ENCODE measurements around the gene NXPH4.

The NXPH4 gene

DNA sequence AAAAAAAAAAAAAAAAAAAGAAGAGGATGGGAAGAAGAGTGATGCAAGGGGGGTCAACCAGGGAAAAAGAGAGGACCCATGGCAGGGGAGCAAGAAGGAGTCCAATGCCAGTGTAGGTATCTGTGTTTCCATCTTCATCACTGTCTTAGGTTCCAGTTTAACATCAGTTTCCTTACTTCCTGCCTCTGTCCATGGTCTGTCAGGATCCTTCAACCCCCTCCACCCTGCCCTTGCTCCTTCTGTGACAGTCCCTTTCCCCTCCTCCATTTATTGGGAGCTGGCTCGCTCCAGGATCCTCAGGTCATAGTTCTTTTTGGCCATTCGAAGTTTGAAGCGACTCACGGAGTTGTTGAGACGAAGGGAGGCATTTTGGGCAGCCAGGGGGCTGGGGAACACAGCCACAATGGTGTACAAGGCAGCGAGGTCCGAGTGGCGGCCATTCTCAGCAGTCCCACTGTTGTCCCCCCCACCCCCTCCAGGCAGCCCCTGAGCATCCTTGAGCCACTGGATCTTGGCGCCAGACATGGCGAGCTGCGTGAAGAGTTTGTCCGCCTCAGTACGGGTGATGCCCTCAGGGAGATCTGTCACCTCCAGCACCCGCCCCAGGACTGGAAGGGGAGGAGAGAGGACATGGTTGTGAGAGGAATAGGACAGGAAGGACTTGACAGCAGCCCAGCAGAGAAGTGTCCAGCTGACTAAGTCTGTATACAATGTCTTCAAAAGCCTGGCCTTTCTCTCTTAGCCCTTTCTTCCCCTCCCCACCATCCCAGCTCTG lies 38.1 kb downstream of the NXPH4 start:
- H4K91ac ChIP-seq (ENCODE audit: low read depth, low read length): no peak overlapping the region
- H2BK12ac ChIP-seq (ENCODE audit: low read length): no peak overlapping the region
- no peaks in the 10 kb centered on the region for H3K79me2 ChIP-seq (ENCODE audit: control insufficient read depth, insufficient read depth, low read length, poor library complexity)
- no peak overlapping the region for H3K4ac ChIP-seq (ENCODE audit: low read depth, low read length)
- H3K9me3 ChIP-seq (ENCODE audit: insufficient read depth, low read depth, low read length): no peaks in the 10 kb centered on the region
- H3K14ac ChIP-seq (ENCODE audit: low read length): no peak overlapping the region
- peak; percentile 44 to 67 for DNase-seq
- peaks cover 19 to 24% of the 10 kb centered on the region in 2 experiments for H3K36me3 ChIP-seq (ENCODE audit: control insufficient read depth in 1 of 2, insufficient read depth in 2 of 2, low read length in 2 of 2)
- H3K4me2 ChIP-seq (ENCODE audit: low read length): no peak overlapping the region
- H3K4me3 ChIP-seq (ENCODE audit: low read depth, low read length): no peak overlapping the region
- no CpG with 5 or more reads among the region's 14 CpGs for WGBS (ENCODE audit: extremely low coverage, insufficient coverage, insufficient read length)
- no peaks in the 10 kb centered on the region for H3K27me3 ChIP-seq (ENCODE audit: insufficient read depth, low read length)
- no peak overlapping the region for H3K9ac ChIP-seq (ENCODE audit: low read length)
- no peak overlapping the region for H3K27ac ChIP-seq (ENCODE audit: low read depth, low read length)
- H3K23ac ChIP-seq (ENCODE audit: low read length): no peak overlapping the region
- no peak overlapping the region for H3K18ac ChIP-seq (ENCODE audit: low read length)
- H4K12ac ChIP-seq (ENCODE audit: low read depth, low read length): no peak overlapping the region
- no peak overlapping the region for H2AFZ ChIP-seq (ENCODE audit: insufficient read depth, low read length, poor library complexity)
- H2AK5ac ChIP-seq (ENCODE audit: low read length): no peak overlapping the region
- no peaks in the 10 kb centered on the region for H3K79me1 ChIP-seq (ENCODE audit: low read length)
- no peak overlapping the region for H4K8ac ChIP-seq (ENCODE audit: low read depth, low read length)
- H3K4me1 ChIP-seq (ENCODE audit: control insufficient read depth in 1 of 2, insufficient read depth in 2 of 2, low read length in 2 of 2): no peaks in the 10 kb centered on the region
- no peak overlapping the region for H2BK5ac ChIP-seq (ENCODE audit: low read depth, low read length, poor library complexity)
- H2BK120ac ChIP-seq (ENCODE audit: insufficient read depth, low read length, poor library complexity): no peak overlapping the region

DNA sequence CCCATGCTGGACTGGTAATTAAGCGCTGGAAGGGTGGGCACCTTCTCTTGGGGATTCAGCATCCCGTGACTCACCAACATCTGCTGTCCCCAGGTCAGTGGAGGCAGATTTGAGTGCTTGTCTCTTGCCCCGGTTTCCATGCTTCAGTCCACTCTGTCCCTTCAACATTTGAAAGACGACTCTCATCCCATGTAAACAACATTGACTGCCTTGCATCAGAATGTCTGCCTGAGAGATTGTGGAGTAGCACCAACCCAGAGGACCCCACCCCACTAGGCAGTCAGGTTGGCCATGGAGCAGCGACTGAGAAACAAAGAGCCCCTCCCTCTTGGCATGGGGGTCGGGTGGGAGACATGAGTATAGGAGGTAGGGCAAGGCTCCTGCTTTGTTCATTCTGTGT lies 39.3 kb downstream of the NXPH4 start:
- Histone ChIP-seq H2BK5ac (ENCODE audit: low read depth, low read length, poor library complexity) (no peak overlapping the region), H3K9me3 (ENCODE audit: insufficient read depth, low read depth, low read length) (no peaks in the 10 kb centered on the region), H2BK12ac (ENCODE audit: low read length) (no peak overlapping the region)

DNA sequence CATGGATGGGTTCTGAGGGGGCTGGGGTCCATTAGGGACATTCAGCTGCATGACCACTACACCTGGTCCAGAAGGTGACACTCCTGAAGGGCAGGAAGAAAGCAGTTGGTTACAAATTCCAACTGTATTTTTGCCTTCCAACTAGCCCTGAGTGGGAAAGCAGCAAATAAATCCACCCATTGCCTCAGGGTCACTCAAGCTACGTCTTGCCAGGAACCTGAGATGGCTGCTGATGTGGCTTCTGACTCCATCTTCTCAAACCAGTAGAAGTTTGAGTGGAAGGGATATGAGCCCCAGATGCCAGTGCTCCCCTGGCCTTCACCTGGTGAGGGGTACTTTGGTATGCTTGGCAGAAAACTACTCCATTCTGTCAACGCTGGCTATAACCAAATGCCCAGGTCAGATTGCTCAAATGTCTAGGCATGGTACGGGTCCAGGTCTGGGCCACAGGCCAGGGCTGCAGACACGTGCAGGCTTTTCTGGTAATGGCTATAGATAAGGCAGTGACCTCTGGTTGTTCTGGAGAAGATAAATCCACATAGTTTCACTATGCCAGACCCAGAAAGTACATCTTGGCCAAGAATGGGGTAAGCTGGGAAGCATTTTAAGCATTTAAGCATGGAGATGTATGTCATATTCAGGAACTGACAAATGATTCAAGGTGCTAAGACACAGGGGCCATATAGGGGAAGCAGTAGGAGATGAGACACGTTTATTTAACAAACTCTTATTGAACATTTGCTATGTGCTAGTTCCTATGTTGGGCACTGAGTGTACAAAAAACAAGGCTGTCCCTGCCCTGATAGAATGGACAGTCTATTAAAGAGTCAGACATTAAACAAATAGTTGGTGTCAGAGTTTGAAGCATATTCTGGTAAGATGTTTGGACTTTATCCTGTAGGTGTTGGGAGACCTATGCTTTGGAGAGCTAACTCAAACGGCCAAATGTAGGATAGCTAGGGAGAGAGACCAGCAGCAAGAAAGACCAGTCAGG lies 42.7 kb downstream of the NXPH4 start:
- H2BK5ac ChIP-seq (ENCODE audit: low read depth, low read length, poor library complexity): no peak overlapping the region
- no peak overlapping the region for H3K9ac ChIP-seq (ENCODE audit: low read length)
- no peaks in the 10 kb centered on the region for H3K9me3 ChIP-seq (ENCODE audit: insufficient read depth, low read depth, low read length)
- WGBS (ENCODE audit: extremely low coverage, insufficient coverage, insufficient read length): no CpG with 5 or more reads among the region's 6 CpGs
- H3K23ac ChIP-seq (ENCODE audit: low read length): no peak overlapping the region
- no peak overlapping the region for H2AFZ ChIP-seq (ENCODE audit: insufficient read depth, low read length, poor library complexity)
- H3K36me3 ChIP-seq (ENCODE audit: control insufficient read depth in 1 of 2, insufficient read depth in 2 of 2, low read length in 2 of 2): peaks cover 19 to 29% of the 10 kb centered on the region in 2 experiments
- no peak overlapping the region for H3K18ac ChIP-seq (ENCODE audit: low read length)
- no peak overlapping the region for H2BK12ac ChIP-seq (ENCODE audit: low read length)
- H4K12ac ChIP-seq (ENCODE audit: low read depth, low read length): no peak overlapping the region
- H3K27me3 ChIP-seq (ENCODE audit: insufficient read depth, low read length): no peaks in the 10 kb centered on the region
- H3K14ac ChIP-seq (ENCODE audit: low read length): no peak overlapping the region
- no peaks in the 10 kb centered on the region for H3K4me1 ChIP-seq (ENCODE audit: control insufficient read depth in 1 of 2, insufficient read depth in 2 of 2, low read length in 2 of 2)
- no peak overlapping the region for H4K8ac ChIP-seq (ENCODE audit: low read depth, low read length)
- H3K79me2 ChIP-seq (ENCODE audit: control insufficient read depth, insufficient read depth, low read length, poor library complexity): no peaks in the 10 kb centered on the region
- H2BK120ac ChIP-seq (ENCODE audit: insufficient read depth, low read length, poor library complexity): no peak overlapping the region
- no peak overlapping the region for H3K27ac ChIP-seq (ENCODE audit: low read depth, low read length)
- H3K4me3 ChIP-seq (ENCODE audit: low read depth, low read length): no peak overlapping the region
- no peak overlapping the region for H2AK5ac ChIP-seq (ENCODE audit: low read length)
- DNase-seq: no peak
- H3K4ac ChIP-seq (ENCODE audit: low read depth, low read length): no peak overlapping the region
- H3K79me1 ChIP-seq (ENCODE audit: low read length): no peaks in the 10 kb centered on the region
- H4K91ac ChIP-seq (ENCODE audit: low read depth, low read length): no peak overlapping the region
- no peak overlapping the region for H3K4me2 ChIP-seq (ENCODE audit: low read length)

More for the DNA sequence above, 39.3 kb downstream of the NXPH4 start:
- Histone ChIP-seq H4K91ac (ENCODE audit: low read depth, low read length) (no peak overlapping the region), H2AK5ac (ENCODE audit: low read length) (no peak overlapping the region), H3K4me2 (ENCODE audit: low read length) (no peak overlapping the region), H4K12ac (ENCODE audit: low read depth, low read length) (no peak overlapping the region), H3K36me3 (ENCODE audit: control insufficient read depth in 1 of 2, insufficient read depth in 2 of 2, low read length in 2 of 2) (peaks cover 19 to 29% of the 10 kb centered on the region in 2 experiments), H3K9ac (ENCODE audit: low read length) (no peak overlapping the region), H3K18ac (ENCODE audit: low read length) (no peak overlapping the region), H2BK120ac (ENCODE audit: insufficient read depth, low read length, poor library complexity) (no peak overlapping the region), H3K27me3 (ENCODE audit: insufficient read depth, low read length) (no peaks in the 10 kb centered on the region), H3K4me1 (ENCODE audit: control insufficient read depth in 1 of 2, insufficient read depth in 2 of 2, low read length in 2 of 2) (no peaks in the 10 kb centered on the region), H3K79me1 (ENCODE audit: low read length) (no peaks in the 10 kb centered on the region), H3K23ac (ENCODE audit: low read length) (no peak overlapping the region), H3K14ac (ENCODE audit: low read length) (no peak overlapping the region), H3K27ac (ENCODE audit: low read depth, low read length) (no peak overlapping the region), H2AFZ (ENCODE audit: insufficient read depth, low read length, poor library complexity) (no peak overlapping the region), H3K79me2 (ENCODE audit: control insufficient read depth, insufficient read depth, low read length, poor library complexity) (no peaks in the 10 kb centered on the region), H3K4ac (ENCODE audit: low read depth, low read length) (no peak overlapping the region), H4K8ac (ENCODE audit: low read depth, low read length) (no peak overlapping the region), H3K4me3 (ENCODE audit: low read depth, low read length) (no peak overlapping the region)
- no peak for DNase-seq
- WGBS (ENCODE audit: extremely low coverage, insufficient coverage, insufficient read length): no CpG with 5 or more reads among the region's 6 CpGs

DNA sequence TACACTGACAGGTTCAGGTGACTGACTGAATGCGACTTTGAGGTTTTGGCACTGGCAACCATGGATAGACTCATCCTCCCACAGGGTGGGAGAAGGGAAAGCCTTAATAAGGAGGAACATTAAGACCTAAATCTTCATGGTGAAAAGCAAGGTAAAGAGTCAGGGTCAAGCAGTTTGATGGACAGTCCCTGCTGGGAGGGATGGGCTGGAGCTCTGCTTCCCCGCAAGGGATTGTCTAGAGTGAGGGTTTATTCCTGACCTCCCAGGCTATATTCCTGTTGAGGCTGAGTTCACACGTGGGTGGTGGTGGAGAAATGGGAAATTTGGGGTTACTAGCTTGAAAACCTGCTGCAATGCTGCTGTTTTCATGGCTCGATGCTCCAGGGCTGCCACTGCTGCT lies 43.8 kb downstream of the NXPH4 start:
- Histone ChIP-seq H4K8ac (ENCODE audit: low read depth, low read length) (no peak overlapping the region), H3K36me3 (ENCODE audit: control insufficient read depth in 1 of 2, insufficient read depth in 2 of 2, low read length in 2 of 2) (peaks cover 16 to 27% of the 10 kb centered on the region in 2 experiments), H3K4me3 (ENCODE audit: low read depth, low read length) (no peak overlapping the region), H4K91ac (ENCODE audit: low read depth, low read length) (no peak overlapping the region), H3K4me2 (ENCODE audit: low read length) (no peak overlapping the region), H2AFZ (ENCODE audit: insufficient read depth, low read length, poor library complexity) (no peak overlapping the region), H3K9ac (ENCODE audit: low read length) (no peak overlapping the region), H3K18ac (ENCODE audit: low read length) (no peak overlapping the region), H3K79me2 (ENCODE audit: control insufficient read depth, insufficient read depth, low read length, poor library complexity) (no peaks in the 10 kb centered on the region), H3K27ac (ENCODE audit: low read depth, low read length) (no peak overlapping the region), H3K9me3 (ENCODE audit: insufficient read depth, low read depth, low read length) (no peaks in the 10 kb centered on the region), H2BK5ac (ENCODE audit: low read depth, low read length, poor library complexity) (no peak overlapping the region), H3K79me1 (ENCODE audit: low read length) (no peaks in the 10 kb centered on the region), H3K14ac (ENCODE audit: low read length) (no peak overlapping the region), H3K27me3 (ENCODE audit: insufficient read depth, low read length) (no peaks in the 10 kb centered on the region), H4K12ac (ENCODE audit: low read depth, low read length) (no peak overlapping the region), H2BK120ac (ENCODE audit: insufficient read depth, low read length, poor library complexity) (no peak overlapping the region), H3K23ac (ENCODE audit: low read length) (no peak overlapping the region), H2BK12ac (ENCODE audit: low read length) (no peak overlapping the region), H3K4me1 (ENCODE audit: control insufficient read depth in 1 of 2, insufficient read depth in 2 of 2, low read length in 2 of 2) (no peaks in the 10 kb centered on the region), H3K4ac (ENCODE audit: low read depth, low read length) (no peak overlapping the region), H2AK5ac (ENCODE audit: low read length) (no peak overlapping the region)
- no peak for DNase-seq
- no CpG with 5 or more reads among the region's 4 CpGs for WGBS (ENCODE audit: extremely low coverage, insufficient coverage, insufficient read length)
